Dendritic cell treated with granulocyte-macrophage colony-stimulating factor and Interleukin-4, amounts not matched to agents 40 ng/mL and 50 ng/mL, for 4 days (primary cell): ENCODE data around the gene PRRT1.
"Not testable (repeated sequence)": the region's sequence is repeated elsewhere in the genome, so short reads cannot be mapped to it uniquely, and the experiment has no call there.

Experiments used
- H3K27ac Mint-ChIP-seq: one replicate; pipeline ENCODE4 v1.8.0; 2022; ENCODE audit warnings: mild to moderate bottlenecking, mixed read lengths
- H3K27me3 Mint-ChIP-seq: one replicate; pipeline ENCODE4 v1.8.0; 2022; ENCODE audit warnings: mild to moderate bottlenecking, mixed read lengths
- H3K36me3 Mint-ChIP-seq: one replicate; pipeline ENCODE4 v1.8.0; 2022; ENCODE audit warnings: low read depth, mixed read lengths
- H3K4me1 Mint-ChIP-seq: one replicate; pipeline ENCODE4 v1.8.0; 2022; ENCODE audit warnings: low read depth, mixed read lengths
- H3K4me3 Mint-ChIP-seq: one replicate; pipeline ENCODE4 v1.8.0; 2022; ENCODE audit warnings: mild to moderate bottlenecking, moderate library complexity, mixed read lengths
- H3K9me3 Mint-ChIP-seq: one replicate; pipeline ENCODE4 v1.8.0; 2022; ENCODE audit warnings: mixed read lengths
- intact Hi-C: fragments of 100-400 bp; cut with micrococcal nuclease; formaldehyde crosslinking; loops from one replicate; pipeline ENCODE4 v1.15.0; 2022

PRRT1 gene

DNA sequence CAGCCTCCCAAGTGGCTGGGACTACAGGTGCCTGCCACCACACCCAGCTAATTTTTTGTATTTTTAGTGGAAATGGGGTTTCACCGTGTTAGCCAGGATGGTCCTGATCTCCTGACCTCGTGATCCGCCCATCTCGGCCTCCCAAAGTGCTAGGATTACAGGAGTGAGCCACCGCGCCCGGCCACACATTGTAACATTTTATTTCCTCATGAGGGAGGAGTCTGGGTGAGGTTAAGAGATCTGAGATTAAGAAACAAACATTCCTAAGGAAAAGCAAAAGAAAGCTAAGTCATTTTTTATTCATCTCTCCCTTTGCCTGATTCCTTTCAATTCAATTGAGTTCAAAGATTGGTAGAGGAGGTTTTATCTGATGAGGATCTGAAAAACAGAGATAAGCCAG, 7.5 kb downstream of the PRRT1 start:
- H3K4me3 Mint-ChIP-seq, intact Hi-C loops, H3K36me3 Mint-ChIP-seq, H3K9me3 Mint-ChIP-seq, H3K27ac Mint-ChIP-seq: not testable (repeated sequence)
- H3K27me3 Mint-ChIP-seq = peaks cover 43% of the 10 kb centered on the region
- peaks cover 27% of the 10 kb centered on the region for H3K4me1 Mint-ChIP-seq

DNA sequence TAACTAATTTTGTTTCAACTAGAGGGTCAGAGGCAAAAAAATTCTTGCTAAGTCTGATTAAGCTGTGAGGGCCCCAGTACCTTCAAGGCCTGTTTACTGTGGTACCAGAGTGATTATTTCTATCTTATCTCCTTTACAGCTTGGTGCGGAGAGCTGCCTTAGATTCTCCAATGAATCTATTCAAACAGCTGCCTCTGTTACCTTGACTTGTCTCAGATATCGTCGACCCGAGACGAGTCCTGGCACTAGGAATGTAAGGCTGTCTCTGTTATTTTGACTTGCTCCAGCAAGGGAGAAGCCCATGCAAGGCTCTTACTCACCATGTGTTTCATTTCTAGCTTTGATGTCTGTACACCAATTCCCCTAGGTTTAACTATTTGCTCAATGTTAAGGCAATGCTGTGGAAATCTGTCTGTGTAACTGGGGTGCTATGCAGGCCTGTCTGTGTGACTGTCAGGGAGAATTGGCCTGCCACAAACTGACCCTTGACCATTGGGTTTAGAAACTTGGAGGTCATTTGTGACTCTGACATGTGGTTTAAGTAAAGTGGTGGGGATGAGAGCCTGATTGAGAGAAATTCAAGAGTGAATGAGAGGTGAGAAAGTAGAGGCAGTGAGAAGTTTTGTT, 11.2 kb downstream of the PRRT1 start:
- no peak overlapping the region for H3K27ac Mint-ChIP-seq
- H3K27me3 Mint-ChIP-seq = peaks cover 12% of the 10 kb centered on the region
- intact Hi-C loops = no loop called here
- H3K9me3 Mint-ChIP-seq = no peaks in the 10 kb centered on the region
- H3K4me3 Mint-ChIP-seq = no peak overlapping the region
- H3K36me3 Mint-ChIP-seq = no peaks in the 10 kb centered on the region
- H3K4me1 Mint-ChIP-seq = peaks cover 10% of the 10 kb centered on the region

DNA sequence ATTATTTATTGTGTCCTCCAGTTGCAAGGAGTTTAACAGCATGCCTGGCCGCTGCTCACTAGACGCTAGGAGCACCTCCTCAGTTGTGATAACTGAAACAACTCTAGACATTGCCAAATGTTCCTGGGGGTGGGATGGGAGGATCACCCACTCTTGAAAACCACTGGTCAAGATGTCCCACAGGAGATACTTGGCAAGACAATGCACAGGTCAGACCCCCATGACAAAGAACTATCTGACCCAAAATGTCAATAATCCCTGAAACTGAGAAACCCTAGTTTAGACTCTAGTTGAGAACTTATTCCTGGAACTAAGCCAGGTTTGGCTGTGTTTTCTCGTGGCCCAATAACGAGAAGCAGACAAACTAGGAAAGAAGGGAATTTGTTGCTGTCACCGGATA, 12.1 kb downstream of the PRRT1 start:
- no peaks in the 10 kb centered on the region for H3K36me3 Mint-ChIP-seq
- intact Hi-C loops = no loop called here
- H3K27me3 Mint-ChIP-seq = peaks cover 17% of the 10 kb centered on the region
- H3K9me3 Mint-ChIP-seq = no peaks in the 10 kb centered on the region
- H3K4me3 Mint-ChIP-seq = no peak overlapping the region
- H3K4me1 Mint-ChIP-seq = peaks cover 10% of the 10 kb centered on the region
- no peak overlapping the region for H3K27ac Mint-ChIP-seq

DNA sequence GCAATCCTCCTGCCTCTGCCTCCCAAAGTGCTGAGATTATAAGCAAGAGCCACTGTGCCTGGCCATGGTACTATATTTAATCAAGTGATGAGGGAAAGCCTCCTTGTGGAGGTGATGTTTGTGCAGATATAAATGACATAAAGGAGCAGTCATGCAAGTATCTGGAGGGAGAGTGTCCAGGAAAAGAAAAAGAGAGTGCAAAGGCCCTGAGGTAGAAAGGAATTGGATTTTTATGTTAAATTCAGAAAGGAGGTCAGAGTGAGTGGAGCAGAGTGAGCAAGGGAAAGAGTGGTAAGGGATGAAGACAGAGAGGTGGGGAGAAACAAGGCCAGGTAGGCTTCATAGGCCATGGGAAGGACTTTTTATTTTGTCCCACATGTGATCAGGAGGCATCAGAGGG, 14.3 kb downstream of the PRRT1 start:
- no peaks in the 10 kb centered on the region for H3K9me3 Mint-ChIP-seq
- H3K36me3 Mint-ChIP-seq = no peaks in the 10 kb centered on the region
- no peak overlapping the region for H3K4me3 Mint-ChIP-seq
- no peak overlapping the region for H3K27ac Mint-ChIP-seq
- peaks cover 24% of the 10 kb centered on the region for H3K27me3 Mint-ChIP-seq
- intact Hi-C loops = no loop called here
- peaks cover 10% of the 10 kb centered on the region for H3K4me1 Mint-ChIP-seq

DNA sequence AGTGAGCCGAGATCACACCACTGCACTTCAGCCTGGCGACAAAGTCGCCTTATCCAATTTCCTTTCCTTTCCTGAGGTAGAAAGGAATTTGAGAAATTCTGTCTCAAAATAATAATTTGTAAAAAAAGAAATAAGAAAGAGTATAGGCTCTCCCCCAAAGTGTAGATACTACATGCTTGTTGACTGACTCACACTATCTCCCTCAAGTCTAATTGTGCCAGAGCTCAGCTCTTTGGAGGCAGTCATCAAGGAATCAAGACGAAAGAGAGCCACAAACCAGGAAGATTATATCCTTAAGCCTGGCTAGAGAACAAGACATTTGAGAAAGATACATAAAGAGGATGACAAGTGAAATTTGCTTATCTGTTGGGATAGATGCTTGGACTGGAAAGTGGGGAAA, 18.0 kb downstream of the PRRT1 start:
- intact Hi-C loops = no loop called here

DNA sequence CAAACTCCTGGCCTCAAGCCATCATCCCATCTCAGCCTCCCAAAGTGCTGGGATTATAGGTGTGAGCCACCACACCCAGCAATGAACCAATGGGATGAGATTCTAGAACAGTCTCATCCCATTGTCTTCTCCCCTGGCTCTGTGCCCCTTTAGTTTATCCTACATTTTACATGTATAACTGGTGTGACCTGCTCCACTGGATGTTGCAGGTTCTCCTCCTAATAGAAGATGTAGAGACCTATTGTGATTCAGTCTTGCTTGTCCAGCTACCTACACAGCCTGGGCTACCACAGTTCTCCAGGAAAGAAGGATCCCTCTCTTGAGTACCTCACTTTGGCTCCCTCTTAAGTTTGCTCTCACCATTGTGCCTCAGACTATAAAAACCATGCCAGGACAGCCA, 19.6 kb downstream of the PRRT1 start:
- Mint-ChIP-seq H3K9me3 (no peaks in the 10 kb centered on the region), H3K27me3 (peaks cover 18% of the 10 kb centered on the region), H3K4me1 (peaks cover 22% of the 10 kb centered on the region), H3K27ac (no peak overlapping the region), H3K36me3 (peaks cover 12% of the 10 kb centered on the region), H3K4me3 (no peak overlapping the region)
- intact Hi-C loops = no loop called here

More for the DNA sequence above, 18.0 kb downstream of the PRRT1 start:
- no peaks in the 10 kb centered on the region for H3K9me3 Mint-ChIP-seq
- H3K4me3 Mint-ChIP-seq = no peak overlapping the region
- no peaks in the 10 kb centered on the region for H3K36me3 Mint-ChIP-seq
- peaks cover 18% of the 10 kb centered on the region for H3K27me3 Mint-ChIP-seq
- no peak overlapping the region for H3K27ac Mint-ChIP-seq
- peaks cover 12% of the 10 kb centered on the region for H3K4me1 Mint-ChIP-seq

DNA sequence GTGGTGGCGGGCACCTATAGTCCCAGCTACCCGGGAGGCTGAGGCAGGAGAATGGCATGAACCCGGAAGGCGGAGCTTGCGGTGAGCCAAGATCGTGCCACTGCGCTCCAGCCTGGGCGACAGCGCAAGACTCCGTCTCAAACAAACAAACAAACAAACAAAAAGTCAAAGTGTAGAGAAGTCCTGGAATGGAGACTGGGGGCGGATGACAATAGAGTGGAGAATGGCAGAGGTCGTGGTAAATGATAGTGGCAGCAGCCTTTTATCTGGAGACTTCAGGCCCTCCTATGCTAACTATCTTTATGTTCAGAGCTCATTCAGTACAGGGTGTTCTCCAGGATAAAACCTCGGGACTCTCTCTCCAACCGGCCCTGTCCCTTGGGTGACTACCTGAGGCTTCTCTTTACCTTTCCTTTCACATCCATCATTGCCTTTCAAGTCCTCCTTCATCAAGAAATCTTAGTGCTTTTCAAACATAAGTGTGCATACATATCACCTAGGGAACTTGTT, 20.2 kb downstream of the PRRT1 start:
- Mint-ChIP-seq H3K27ac (no peak overlapping the region), H3K27me3 (peaks cover 18% of the 10 kb centered on the region), H3K9me3 (no peaks in the 10 kb centered on the region), H3K4me1 (peaks cover 29% of the 10 kb centered on the region), H3K4me3 (no peak overlapping the region), H3K36me3 (peaks cover 18% of the 10 kb centered on the region)
- intact Hi-C loops = no loop called here

DNA sequence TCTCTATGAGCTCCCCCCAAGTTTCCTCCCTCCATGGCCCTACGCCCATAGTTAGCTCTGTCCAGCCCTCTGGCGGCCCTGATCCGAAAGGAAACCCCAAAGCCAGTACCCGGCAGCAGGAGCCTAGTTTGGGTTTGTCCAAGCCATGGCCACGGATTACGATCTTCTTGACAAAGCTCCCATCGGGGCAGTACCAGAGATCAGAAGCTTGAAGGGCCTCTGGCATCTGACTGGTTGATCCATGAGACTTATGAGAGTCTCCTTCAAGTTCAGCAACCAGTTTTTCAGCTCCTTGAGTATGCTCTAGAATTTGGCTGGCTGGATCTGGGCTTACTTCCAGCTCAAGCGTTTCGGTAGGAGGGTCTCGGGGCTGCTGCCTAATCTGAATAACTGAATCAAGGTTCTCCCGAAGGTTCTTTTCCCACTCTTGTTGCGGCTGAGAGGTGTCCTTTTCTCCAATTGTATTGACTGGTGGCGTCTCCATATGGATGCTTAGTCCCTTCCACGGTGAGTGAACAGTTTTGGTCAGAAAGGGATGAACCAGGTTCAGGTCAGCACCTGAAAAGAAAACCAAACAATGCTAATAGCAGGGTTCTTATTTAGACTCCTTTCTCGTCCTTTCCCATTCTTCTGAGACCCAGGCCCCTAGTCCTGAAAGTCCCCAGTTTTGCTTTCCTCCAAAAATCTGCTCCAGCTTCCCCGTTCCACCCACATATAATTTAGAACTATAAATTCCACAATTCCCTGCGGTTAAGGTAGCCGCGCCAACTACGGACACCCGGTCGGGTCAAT, 22.2 kb downstream of the PRRT1 start:
- Mint-ChIP-seq H3K27ac (peak overlapping the region; percentile 98), H3K9me3 (no peaks in the 10 kb centered on the region), H3K4me1 (peaks cover 40% of the 10 kb centered on the region), H3K27me3 (peaks cover 10% of the 10 kb centered on the region), H3K36me3 (peaks cover 38% of the 10 kb centered on the region), H3K4me3 (peak overlapping the region; percentile 89)
- intact Hi-C loops = loop anchor here (5.0 kb wide), 1 partner anchor 48 kb away; the partner anchor contains the start of genes AGPAT1 and RNF5

DNA sequence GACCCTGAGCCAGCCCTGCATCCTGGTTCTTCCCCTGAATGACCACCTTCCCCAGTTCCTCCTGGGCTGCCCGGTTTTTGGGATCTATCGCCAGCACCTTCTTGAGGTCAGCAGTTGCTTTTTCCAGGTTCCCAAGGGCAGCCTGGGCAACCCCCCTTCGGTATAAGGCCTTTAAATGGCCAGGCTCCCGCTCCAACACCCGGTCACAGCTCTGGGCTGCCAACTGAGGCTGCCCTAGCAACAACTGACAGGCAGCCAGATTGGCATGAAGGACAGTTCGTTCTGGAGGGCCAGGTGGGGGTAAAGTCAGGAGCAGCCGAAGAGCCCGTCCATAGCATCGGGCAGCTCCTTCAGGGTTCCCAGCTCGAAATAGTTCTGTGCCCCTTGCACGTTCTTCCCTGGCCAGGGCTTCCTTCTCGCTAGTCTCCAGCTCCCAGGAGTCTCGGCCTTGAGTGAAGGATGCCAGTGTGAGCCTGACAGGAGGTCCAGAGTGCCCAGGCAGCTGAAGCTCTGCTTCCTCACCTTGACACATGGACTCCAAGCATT, 22.9 kb downstream of the PRRT1 start:
- peak overlapping the region; percentile 98 for H3K4me3 Mint-ChIP-seq
- intact Hi-C loops = loop anchor here (5.0 kb wide), 1 partner anchor 48 kb away; the partner anchor contains the start of genes AGPAT1 and RNF5
- H3K4me1 Mint-ChIP-seq = peaks cover 46% of the 10 kb centered on the region
- H3K36me3 Mint-ChIP-seq = peaks cover 44% of the 10 kb centered on the region
- H3K9me3 Mint-ChIP-seq = no peaks in the 10 kb centered on the region
- H3K27me3 Mint-ChIP-seq = peaks cover 6% of the 10 kb centered on the region
- H3K27ac Mint-ChIP-seq = peak overlapping the region; percentile 98

DNA sequence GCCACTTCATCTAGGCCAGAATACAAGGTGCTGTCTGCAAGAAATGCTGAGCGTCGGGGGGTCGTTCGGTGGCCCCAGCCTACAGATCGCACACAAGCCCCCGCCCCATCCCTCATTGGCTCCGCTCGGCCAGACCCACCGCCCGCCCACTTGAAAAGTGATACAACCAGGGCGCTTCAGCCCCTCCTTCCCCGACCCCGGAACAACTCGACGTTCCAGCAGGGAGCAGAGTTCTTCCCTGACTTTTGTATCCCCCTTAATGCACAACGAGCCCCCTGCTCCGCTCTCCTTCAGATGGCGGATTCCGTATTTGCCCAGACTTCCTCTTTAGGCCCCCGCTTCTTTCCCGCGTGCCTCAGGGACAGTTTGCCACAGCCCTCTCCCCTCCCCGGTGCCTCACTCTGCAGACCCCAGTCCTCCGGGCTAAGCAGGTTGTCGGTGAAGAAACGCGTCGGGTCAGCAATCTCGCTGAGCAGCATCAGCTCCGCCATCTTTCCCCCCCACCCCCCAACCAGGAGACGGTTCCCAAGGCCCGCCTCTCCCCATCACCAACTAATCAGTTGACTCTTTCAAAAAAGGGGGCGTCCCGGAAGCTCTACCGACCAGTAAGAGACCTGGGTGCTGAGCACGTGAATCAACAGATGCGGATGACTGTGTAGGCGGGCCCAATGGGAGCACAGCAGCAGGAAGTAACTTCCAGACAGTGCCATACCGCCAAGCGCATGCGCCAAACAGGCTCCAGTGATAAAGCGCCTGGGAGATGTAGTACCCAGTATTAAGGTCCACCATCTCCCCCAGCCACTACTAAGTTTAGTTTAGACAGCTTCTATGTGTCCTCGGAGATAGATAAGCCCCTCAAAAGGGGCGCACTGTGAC, 23.8 kb downstream of the PRRT1 start, which contains the start of gene ATF6B:
Gene ATF6B, minus strand, starts transcription at position 530 of the 876 bp plus-strand sequence. Its CDS starts 39 bp downstream, at position 491.
- Mint-ChIP-seq H3K4me1 (peaks cover 55% of the 10 kb centered on the region), H3K36me3 (peaks cover 52% of the 10 kb centered on the region), H3K27me3 (peaks cover 2% of the 10 kb centered on the region), H3K9me3 (no peaks in the 10 kb centered on the region), H3K4me3 (peak within 1 kb of the TSS; percentile 98), H3K27ac (peak within 1 kb of the TSS; percentile 98)
- intact Hi-C loops = loop anchor here (1.0 to 5.0 kb wide), 2 partner anchors 25 to 49 kb away; partner anchors contain the start of genes AGPAT1 and RNF5

DNA sequence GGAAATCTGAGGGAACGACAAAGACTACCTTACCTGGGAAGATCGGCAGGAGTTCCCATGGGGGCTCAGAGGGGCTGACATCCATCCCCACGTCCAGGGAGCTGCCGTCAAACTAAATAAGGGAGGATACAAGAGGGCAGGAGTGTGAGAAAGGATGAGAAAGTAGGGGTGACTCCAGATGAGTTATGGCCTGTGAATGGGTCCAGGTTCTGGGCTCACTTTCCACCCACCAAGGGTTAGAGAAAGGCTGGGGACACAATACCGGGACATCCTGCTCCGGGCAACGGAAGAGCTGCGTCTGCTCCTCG, 24.4 kb downstream of the PRRT1 start:
- no peaks in the 10 kb centered on the region for H3K27me3 Mint-ChIP-seq
- peak overlapping the region; percentile 98 for H3K27ac Mint-ChIP-seq
- intact Hi-C loops = loop anchor here (1.0 to 5.0 kb wide), 2 partner anchors 26 to 50 kb away; partner anchors contain the start of genes AGPAT1 and RNF5
- H3K4me3 Mint-ChIP-seq = peak overlapping the region; percentile 98
- H3K36me3 Mint-ChIP-seq = peaks cover 58% of the 10 kb centered on the region
- H3K9me3 Mint-ChIP-seq = no peaks in the 10 kb centered on the region
- H3K4me1 Mint-ChIP-seq = peaks cover 60% of the 10 kb centered on the region

DNA sequence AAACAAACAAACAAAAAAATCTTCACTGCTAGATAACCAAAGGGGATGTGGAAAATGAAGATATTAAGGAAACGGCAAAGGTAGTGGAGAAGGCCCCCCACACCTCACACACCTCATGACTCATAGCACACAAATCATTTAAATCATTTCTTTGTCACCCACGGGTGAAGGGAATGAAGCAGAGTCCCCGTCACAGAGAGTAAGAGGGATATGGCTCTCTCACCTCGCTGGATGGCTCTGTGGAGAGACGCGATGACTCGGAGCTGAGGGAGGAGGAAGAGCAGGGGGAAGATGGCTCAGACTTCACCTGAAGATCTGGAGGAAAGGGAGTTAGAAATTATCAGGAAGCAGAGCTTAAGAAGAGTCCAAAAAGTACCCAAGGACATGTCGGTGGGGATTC, 24.9 kb downstream of the PRRT1 start:
- Mint-ChIP-seq H3K27ac (peak overlapping the region; percentile 98), H3K4me1 (peaks cover 64% of the 10 kb centered on the region), H3K4me3 (peak overlapping the region; percentile 98), H3K27me3 (no peaks in the 10 kb centered on the region), H3K9me3 (no peaks in the 10 kb centered on the region), H3K36me3 (peaks cover 62% of the 10 kb centered on the region)
- intact Hi-C loops = loop anchor here (1.0 to 5.0 kb wide), 2 partner anchors 26 to 50 kb away; partner anchors contain the start of genes AGPAT1 and RNF5

DNA sequence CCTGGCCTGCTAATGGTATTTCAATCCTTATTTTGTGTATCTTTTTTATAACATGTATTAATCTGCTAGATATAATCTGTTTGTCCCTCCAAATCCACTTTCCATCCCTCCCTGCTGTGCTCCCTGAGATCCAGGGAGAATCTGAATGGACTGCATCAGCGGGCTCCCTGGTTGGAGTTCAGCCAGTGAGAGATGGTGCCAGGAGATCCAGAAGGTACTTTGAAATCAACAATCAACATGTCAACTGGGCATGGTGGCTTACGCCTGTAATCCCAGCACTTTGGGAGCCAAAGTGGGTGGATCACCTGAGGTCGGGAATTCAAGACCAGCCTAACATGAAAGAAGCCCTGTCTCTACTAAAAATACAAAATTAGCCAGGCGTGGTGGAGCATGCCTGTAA, 28.1 kb downstream of the PRRT1 start:
- Mint-ChIP-seq H3K9me3 (no peaks in the 10 kb centered on the region), H3K27me3 (no peaks in the 10 kb centered on the region), H3K27ac (peak overlapping the region; percentile 10), H3K36me3 (peaks cover 94% of the 10 kb centered on the region), H3K4me1 (peaks cover 72% of the 10 kb centered on the region), H3K4me3 (no peak overlapping the region)
- intact Hi-C loops = no loop called here
